Measurements from ENCODE around the gene IDUA. TPM values are rescaled to one million over a fixed set of nuclear protein-coding genes. Genes with fewer than 3 reads are reported as not detected.

The IDUA gene
- total RNA-seq, 3 donors from 2014 or later = 29.7 to 45.7 (median 33.4) TPM

- Histone ChIP-seq H3K4me1 (ENCODE audit: low read depth) (peaks cover 11% of the 10 kb centered on the region), H3K9me3 (no peaks in the 10 kb centered on the region), H3K4me3 (no peak overlapping the region), H3K36me3 (ENCODE audit: low read depth) (no peaks in the 10 kb centered on the region)
- intact Hi-C loops (cut with DNase I, micrococcal nuclease) = no loop called here
- DNase-seq (no peak), ATAC-seq (no peak)
- TF ChIP-seq CTCF (IDR thresholded peaks at IDR 0.05) = no peak
Observed at GRCh38 chr4:982291-982690, 4.6 kb upstream of the IDUA start.

GRCh38 chr4:982814-983213, 4.0 kb upstream of the IDUA start:
- peaks cover 16% of the 10 kb centered on the region for H3K4me1 ChIP-seq (ENCODE audit: low read depth)
- no peak for DNase-seq

GRCh38 chr4:984336-985054, 2.3 kb upstream of the IDUA start:
- DNase-seq (no peak), ATAC-seq (no peak)
- Histone ChIP-seq H3K9me3 (no peaks in the 10 kb centered on the region), H3K4me3 (no peak overlapping the region), H3K4me1 (ENCODE audit: low read depth) (peaks cover 19% of the 10 kb centered on the region), H3K36me3 (ENCODE audit: low read depth) (no peaks in the 10 kb centered on the region)
- intact Hi-C loops (cut with DNase I, micrococcal nuclease) = no loop called here
- TF ChIP-seq CTCF (IDR thresholded peaks at IDR 0.05) = no peak

More at GRCh38 chr4:982814-983213, 4.0 kb upstream of the IDUA start:
- Histone ChIP-seq H3K4me3 (no peak overlapping the region), H3K9me3 (no peaks in the 10 kb centered on the region), H3K36me3 (ENCODE audit: low read depth) (no peaks in the 10 kb centered on the region)
- no peak for ATAC-seq
- no peak for TF ChIP-seq CTCF (IDR thresholded peaks at IDR 0.05)
- intact Hi-C loops (cut with DNase I, micrococcal nuclease) = no loop called here

- H3K4me1 ChIP-seq (ENCODE audit: low read depth) = peaks cover 19% of the 10 kb centered on the region
- no peak overlapping the region for H3K4me3 ChIP-seq
- H3K36me3 ChIP-seq (ENCODE audit: low read depth) = no peaks in the 10 kb centered on the region
- ATAC-seq (peak; percentile 77), DNase-seq (peak; percentile 89)
- no peaks in the 10 kb centered on the region for H3K9me3 ChIP-seq
- no peak for TF ChIP-seq CTCF (IDR thresholded peaks at IDR 0.05)
- intact Hi-C loops (cut with DNase I, micrococcal nuclease) = no loop called here
Observed at GRCh38 chr4:985123-985830, 1.6 kb upstream of the IDUA start.

DNA sequence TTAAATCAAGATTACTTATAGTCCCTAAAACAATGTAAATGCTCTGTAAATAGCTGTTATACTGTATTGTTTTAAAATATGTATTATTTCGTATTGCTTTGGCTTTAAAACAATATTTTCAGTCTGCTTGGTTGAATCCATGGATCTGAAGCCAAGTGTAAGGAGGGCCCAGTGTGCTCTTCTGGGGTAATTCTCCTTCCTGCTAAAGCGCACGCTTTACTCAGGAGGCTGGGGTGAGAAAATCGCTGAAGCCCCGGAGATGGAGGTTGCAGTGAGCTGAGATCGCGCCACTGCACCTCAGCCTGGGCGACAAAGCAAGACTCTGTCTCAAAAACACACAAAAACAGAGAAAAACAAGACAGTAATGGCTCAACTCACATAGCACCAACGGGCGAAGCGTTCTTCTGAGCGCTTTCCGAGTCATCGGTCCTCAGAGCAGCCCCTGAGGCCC, 391 bp upstream of the IDUA start:
- TF ChIP-seq CTCF (IDR thresholded peaks at IDR 0.05) = no peak
- peak; percentile 28 for ATAC-seq
- Histone ChIP-seq H3K4me3 (peak overlapping the region; percentile 40), H3K36me3 (ENCODE audit: low read depth) (no peaks in the 10 kb centered on the region), H3K9me3 (no peaks in the 10 kb centered on the region), H3K4me1 (ENCODE audit: low read depth) (peaks cover 19% of the 10 kb centered on the region)
- intact Hi-C loops (cut with DNase I, micrococcal nuclease) = no loop called here
- no peak for DNase-seq
